H9 (cell line): ENCODE data around the gene SLC39A1. TPM values are rescaled to one million over a fixed set of nuclear protein-coding genes. Genes with fewer than 3 reads are reported as not detected.

ENCODE experiments used
- DNase-seq: peaks from one replicate; pipeline ENCODE4 v3.0.0-alpha.2; 2017
- H2AFZ ChIP-seq: one replicate; pipeline ENCODE4 v1.6.1; 2013; ENCODE audit warnings: mild to moderate bottlenecking, low read length, control low read depth, moderate library complexity
- H2AK5ac ChIP-seq: 2 replicates; pipeline ENCODE4 v1.6.1; 2013; ENCODE audit warnings: low read length, control low read depth, mixed read lengths; ENCODE audit not compliant: insufficient read length
- H2BK120ac ChIP-seq: one replicate; pipeline ENCODE4 v1.6.1; 2013; ENCODE audit warnings: low read depth, mild to moderate bottlenecking, low read length, control low read depth, inconsistent platforms; ENCODE audit not compliant: poor library complexity, severe bottlenecking
- H2BK12ac ChIP-seq: 2 replicates; pipeline ENCODE4 v1.6.1; 2013; ENCODE audit warnings: low read length, control low read depth, mixed read lengths, low read depth; ENCODE audit not compliant: insufficient read length
- H2BK15ac ChIP-seq: 2 replicates; pipeline ENCODE4 v1.6.1; 2013; ENCODE audit warnings: low read depth, low read length, control low read depth
- H2BK20ac ChIP-seq: one replicate; pipeline ENCODE4 v1.6.1; 2013; ENCODE audit warnings: low read depth, mild to moderate bottlenecking, low read length, control low read depth, inconsistent platforms; ENCODE audit not compliant: poor library complexity, severe bottlenecking
- H2BK5ac ChIP-seq: 2 replicates; pipeline ENCODE4 v1.6.1; 2013; ENCODE audit warnings: low read length, control low read depth, mixed read lengths; ENCODE audit not compliant: insufficient read length
- H3K14ac ChIP-seq: 2 replicates; pipeline ENCODE4 v1.6.1; 2013; ENCODE audit warnings: low read length, control low read depth; ENCODE audit not compliant: insufficient read depth
- H3K18ac ChIP-seq: 2 replicates; pipeline ENCODE4 v1.6.1; 2013; ENCODE audit warnings: low read depth, mild to moderate bottlenecking, mixed read lengths, low read length, control low read depth; ENCODE audit not compliant: insufficient read length
- H3K23ac ChIP-seq: 2 replicates; pipeline ENCODE4 v1.6.1; 2013; ENCODE audit warnings: low read length, control low read depth, mixed read lengths, low read depth; ENCODE audit not compliant: insufficient read length
- H3K23me2 ChIP-seq: 2 replicates; pipeline ENCODE4 v1.6.1; 2013; ENCODE audit warnings: low read depth, mild to moderate bottlenecking, mixed read lengths, low read length, control low read depth; ENCODE audit not compliant: insufficient read length, poor library complexity, severe bottlenecking
- H3K27ac ChIP-seq: 2 replicates; pipeline ENCODE4 v1.5.1; 2013; ENCODE audit warnings: low read length, control low read depth, mixed read lengths, low read depth; ENCODE audit not compliant: insufficient read length
- H3K27me3 ChIP-seq: 2 replicates; pipeline ENCODE4 v1.6.1; 2013; ENCODE audit warnings: low read length, control low read depth, inconsistent platforms; ENCODE audit not compliant: insufficient read depth
- H3K4ac ChIP-seq: 2 replicates; pipeline ENCODE4 v1.6.1; 2013; ENCODE audit warnings: low read depth, mild to moderate bottlenecking, control low read depth, inconsistent platforms, low read length, moderate library complexity
- H3K4me1 ChIP-seq: 2 replicates; pipeline ENCODE4 v1.6.1; 2013; ENCODE audit warnings: low read length, control low read depth, inconsistent platforms; ENCODE audit not compliant: insufficient read depth
- H3K4me2 ChIP-seq: 2 replicates; pipeline ENCODE4 v1.6.1; 2013; ENCODE audit warnings: low read length, control low read depth, mixed read lengths; ENCODE audit not compliant: insufficient read length, insufficient read depth
- H3K56ac ChIP-seq: 2 replicates; pipeline ENCODE4 v1.6.1; 2013; ENCODE audit warnings: low read depth, mild to moderate bottlenecking, mixed read lengths, low read length, control low read depth; ENCODE audit not compliant: insufficient read length
- H3K79me1 ChIP-seq: 2 replicates; pipeline ENCODE4 v1.6.1; 2013; ENCODE audit warnings: low read depth, mild to moderate bottlenecking, moderate library complexity, low read length, control low read depth, inconsistent platforms; ENCODE audit not compliant: insufficient read depth, poor library complexity, severe bottlenecking
- H3K79me2 ChIP-seq: 2 replicates; pipeline ENCODE4 v1.6.1; 2013; ENCODE audit warnings: low read length, control low read depth, inconsistent platforms; ENCODE audit not compliant: insufficient read depth
- H3K9ac ChIP-seq: 2 replicates; pipeline ENCODE4 v1.6.1; 2013; ENCODE audit warnings: low read length, control low read depth, mixed read lengths; ENCODE audit not compliant: insufficient read length; ENCODE audit errors: extremely low read depth
- H3K9me3 ChIP-seq: one replicate; pipeline ENCODE4 v1.6.1; 2013; ENCODE audit warnings: low read depth, low read length, inconsistent platforms; ENCODE audit not compliant: control insufficient read depth
- H3T11ph ChIP-seq: one replicate; pipeline ENCODE4 v1.6.1; 2013; ENCODE audit warnings: mild to moderate bottlenecking, low read length, control low read depth, inconsistent platforms
- H4K20me1 ChIP-seq: one replicate; pipeline ENCODE4 v1.6.1; 2013; ENCODE audit not compliant: control insufficient read depth, insufficient read length, insufficient read depth
- H4K5ac ChIP-seq: 2 replicates; pipeline ENCODE4 v1.6.1; 2013; ENCODE audit warnings: low read depth, mild to moderate bottlenecking, mixed read lengths, low read length, control low read depth; ENCODE audit not compliant: insufficient read length
- H4K8ac ChIP-seq: replicated peaks from 2 replicates; pipeline ENCODE4 v1.6.1; 2013; ENCODE audit warnings: low read length, control low read depth, mixed read lengths, low read depth; ENCODE audit not compliant: insufficient read length
- H4K91ac ChIP-seq: 2 replicates; pipeline ENCODE4 v1.6.1; 2013; ENCODE audit warnings: low read depth, mild to moderate bottlenecking, moderate library complexity, mixed read lengths, low read length, control low read depth; ENCODE audit not compliant: insufficient read length
- H3K27ac Mint-ChIP-seq, 3 experiments: 2 replicates in 2 of 3; 3 replicates in 1 of 3; pipeline ENCODE4 v1.8.0; 2020 to 2021; ENCODE audit warnings: mixed read lengths in 3 of 3, mild to moderate bottlenecking in 1 of 3, moderate library complexity in 1 of 3
- H3K27me3 Mint-ChIP-seq: 2 replicates; pipeline ENCODE4 v1.8.0; 2021; ENCODE audit warnings: low read depth, mild to moderate bottlenecking, moderate library complexity, mixed read lengths
- H3K36me3 Mint-ChIP-seq, 3 experiments: 2 replicates in 2 of 3; 3 replicates in 1 of 3; pipeline ENCODE4 v1.8.0; 2020 to 2021; ENCODE audit warnings: low read depth in 3 of 3, mixed read lengths in 3 of 3; ENCODE audit not compliant: insufficient read depth in 1 of 3
- H3K4me1 Mint-ChIP-seq, 2 experiments: 2 replicates each; pipeline ENCODE4 v1.8.0; 2020; ENCODE audit warnings: mixed read lengths in 2 of 2
- H3K4me3 Mint-ChIP-seq, 2 experiments: 2 replicates in 1 of 2; 3 replicates in 1 of 2; pipeline ENCODE4 v1.8.0; 2020 to 2021; ENCODE audit warnings: mild to moderate bottlenecking in 2 of 2, mixed read lengths in 2 of 2, moderate library complexity in 1 of 2
- H3K9me3 Mint-ChIP-seq, 2 experiments: 2 replicates in 1 of 2; 3 replicates in 1 of 2; pipeline ENCODE4 v1.8.0; 2020; ENCODE audit warnings: mild to moderate bottlenecking in 2 of 2, mixed read lengths in 2 of 2, moderate library complexity in 1 of 2
- CTCF ChIP-seq: fragments of 200-600 bp; sonication (generic); conservative IDR thresholded peaks from 3 replicates; pipeline ENCODE4 v1.8.0; 2021; ENCODE audit warnings: antibody characterized with exemption, mild to moderate bottlenecking
- WGBS: extraction: QIAGEN DNeasy Blood & Tissue Kit; methylation state at CpG from one replicate; pipeline ENCODE4 v1.1.7; 2013; ENCODE audit warnings: missing lambda C conversion rate, low lambda C conversion rate, mixed read lengths; ENCODE audit not compliant: insufficient read length; ENCODE audit errors: extremely low coverage; 5-methylcytosine and 5-hydroxymethylcytosine counted together
- total RNA-seq: library from RNA; stranded (reverse); gene quantifications from 2 replicates; pipeline ENCODE4 v1.2.1, GENCODE V29; 2021

The SLC39A1 gene
- total RNA-seq, 1 experiment from 2014 or later, result 161 TPM

GRCh38 chr1:153990468-153991150 lies 27.3 kb upstream of the SLC39A1 start, which contains the start of gene RPS27:
RPS27 (plus strand) TSS chr1:153990762; CDS start chr1:153990797, 35 bp downstream.
- H3K27me3 ChIP-seq, result no peaks in the 10 kb centered on the region
- peak within 1 kb of the TSS; percentile 99 for H3K14ac ChIP-seq
- no peak within 1 kb of the TSS for H2AK5ac ChIP-seq
- H3K23ac ChIP-seq, result no peak within 1 kb of the TSS
- peak; percentile 95 for DNase-seq
- no peak within 1 kb of the TSS; the same call in 1 of the 2 replicates for H3K4ac ChIP-seq
- peak within 1 kb of the TSS; percentile 99 to 100 (median 99) for H3K27ac Mint-ChIP-seq
- H3K79me2 ChIP-seq, result peaks cover 3% of the 10 kb centered on the region; the same call in 1 of the 2 replicates
- no peaks in the 10 kb centered on the region for H3K9me3 ChIP-seq
- peak within 1 kb of the TSS; percentile 99 for H3K18ac ChIP-seq
- H4K91ac ChIP-seq, result no peak within 1 kb of the TSS
- peaks cover 36 to 48% (median 45%) of the 10 kb centered on the region in 3 experiments for H3K36me3 Mint-ChIP-seq
- no peak within 1 kb of the TSS for H4K8ac ChIP-seq
- H3K9me3 Mint-ChIP-seq, result peaks cover 0 to under 1% of the 10 kb centered on the region in 2 experiments; a peak in 3 of 5 replicates
- peak within 1 kb of the TSS; percentile 91 for H3K4me2 ChIP-seq
- peaks cover 9% of the 10 kb centered on the region for H3K23me2 ChIP-seq
- no peak within 1 kb of the TSS for H3K56ac ChIP-seq
- peaks cover 4% of the 10 kb centered on the region for H3K79me1 ChIP-seq
- peak within 1 kb of the TSS; percentile 82 for H3K27ac ChIP-seq
- H3K4me3 Mint-ChIP-seq, result peak within 1 kb of the TSS; percentile 96 to 97
- peak within 1 kb of the TSS; percentile 99 for H3K9ac ChIP-seq
- no peak within 1 kb of the TSS for H2AFZ ChIP-seq
- no CpG with 5 or more reads among the region's 36 CpGs for WGBS
- peaks cover 2% of the 10 kb centered on the region; the same call in 1 of the 2 replicates for H3K27me3 Mint-ChIP-seq
- H2BK15ac ChIP-seq, result no peak within 1 kb of the TSS
- peak within 1 kb of the TSS; percentile 19 for H4K5ac ChIP-seq
- no peak within 1 kb of the TSS for H2BK20ac ChIP-seq
- H4K20me1 ChIP-seq, result no peaks in the 10 kb centered on the region
- H3K4me1 ChIP-seq, result no peaks in the 10 kb centered on the region
- no peak for TF ChIP-seq CTCF
- H2BK12ac ChIP-seq, result no peak within 1 kb of the TSS
- peak within 1 kb of the TSS; percentile 80 for H2BK5ac ChIP-seq
- H3T11ph ChIP-seq, result peak within 1 kb of the TSS; percentile 91
- peak within 1 kb of the TSS; percentile 74 for H2BK120ac ChIP-seq
- peaks cover 19 to 22% of the 10 kb centered on the region in 2 experiments for H3K4me1 Mint-ChIP-seq
